ENCODE data around the gene RDH12. TPM values are rescaled to one million over a fixed set of nuclear protein-coding genes. Genes with fewer than 3 reads are reported as not detected.

The RDH12 gene
- total RNA-seq, 2 experiments from 2014 or later: not detected

- TF ChIP-seq CTCF (IDR thresholded peaks at IDR 0.05): no peak
- H3K4me1 Mint-ChIP-seq (ENCODE audit: low read depth): peaks cover 22% of the 10 kb centered on the region
- peaks cover 20% of the 10 kb centered on the region for H3K36me3 Mint-ChIP-seq (ENCODE audit: low read depth)
- H3K27ac Mint-ChIP-seq: peak within 1 kb of the TSS; percentile 84
- intact Hi-C loops (cut with micrococcal nuclease): no loop called here
- ChIA-PET CTCF (interaction anchor here (0.6 to 2.1 kb wide), 13 partner anchors 12 to 148 kb away, joined by 3 to 9 read pairs (median 4); partner anchors contain the start of gene PIGH), POLR2A (interaction anchor here (0.6 to 4.4 kb wide), 6 partner anchors 16 to 181 kb away, joined by 3 to 30 read pairs (median 3); partner anchors contain the start of gene RDH11)
- ATAC-seq (peak; percentile 96), DNase-seq (peak; percentile 79)
- H3K27me3 Mint-ChIP-seq: no peaks in the 10 kb centered on the region
- H3K9me3 Mint-ChIP-seq: no peaks in the 10 kb centered on the region
- H3K4me3 Mint-ChIP-seq: peak within 1 kb of the TSS; percentile 83
Observed at GRCh38 chr14:67674480-67675218, 27.0 kb upstream of the RDH12 start, which contains the start of gene VTI1B. Gene VTI1B, minus strand, starts transcription at chr14:67674632. Its CDS starts 143 bp downstream, at chr14:67674489.

GRCh38 chr14:67675219-67675582 is 26.5 kb upstream of the RDH12 start:
- peak overlapping the region; percentile 83 for H3K4me3 Mint-ChIP-seq
- DNase-seq (no peak), ATAC-seq (no peak)
- peaks cover 26% of the 10 kb centered on the region for H3K4me1 Mint-ChIP-seq (ENCODE audit: low read depth)
- no peak for TF ChIP-seq CTCF (IDR thresholded peaks at IDR 0.05)
- peak overlapping the region; percentile 84 for H3K27ac Mint-ChIP-seq
- H3K27me3 Mint-ChIP-seq: no peaks in the 10 kb centered on the region
- intact Hi-C loops (cut with micrococcal nuclease): no loop called here
- POLR2A ChIA-PET: interaction anchor here (1.1 to 4.4 kb wide), 3 partner anchors 16 to 25 kb away, joined by 3 to 30 read pairs (median 5); partner anchors contain the start of gene RDH11
- no peaks in the 10 kb centered on the region for H3K9me3 Mint-ChIP-seq
- H3K36me3 Mint-ChIP-seq (ENCODE audit: low read depth): peaks cover 20% of the 10 kb centered on the region
- CTCF ChIA-PET: interaction anchor here (0.6 to 1.2 kb wide), 5 partner anchors 29 to 148 kb away, joined by 3 to 4 read pairs (median 3); partner anchors contain the start of gene PIGH

- peaks cover 44% of the 10 kb centered on the region for H3K36me3 Mint-ChIP-seq (ENCODE audit: low read depth)
- no peaks in the 10 kb centered on the region for H3K9me3 Mint-ChIP-seq
- no peak overlapping the region for H3K27ac Mint-ChIP-seq
- ATAC-seq (no peak), DNase-seq (no peak)
- ChIA-PET CTCF (interaction anchor here (1.7 kb wide), 1 partner anchor 26 kb away, joined by 5 read pairs; no protein-coding TSS in a partner anchor), POLR2A (no interaction called here)
- no peaks in the 10 kb centered on the region for H3K27me3 Mint-ChIP-seq
- intact Hi-C loops (cut with micrococcal nuclease): no loop called here
- no peak for TF ChIP-seq CTCF (IDR thresholded peaks at IDR 0.05)
- no peak overlapping the region for H3K4me3 Mint-ChIP-seq
- H3K4me1 Mint-ChIP-seq (ENCODE audit: low read depth): peaks cover 26% of the 10 kb centered on the region
Observed at GRCh38 chr14:67679006-67679405, 22.7 kb upstream of the RDH12 start.

GRCh38 chr14:67680121-67680602 is 21.5 kb upstream of the RDH12 start:
- H3K27me3 Mint-ChIP-seq: no peaks in the 10 kb centered on the region
- peak overlapping the region; percentile 52 for H3K27ac Mint-ChIP-seq
- intact Hi-C loops (cut with micrococcal nuclease): no loop called here
- peaks cover 33% of the 10 kb centered on the region for H3K4me1 Mint-ChIP-seq (ENCODE audit: low read depth)
- ChIA-PET POLR2A (interaction anchor here (1.0 kb wide), 1 partner anchor 13 kb away, joined by 6 read pairs; no protein-coding TSS in a partner anchor), CTCF (interaction anchor here (0.5 to 1.2 kb wide), 2 partner anchors 20 to 24 kb away, joined by 3 read pairs; no protein-coding TSS in a partner anchor)
- no peak overlapping the region for H3K4me3 Mint-ChIP-seq
- ATAC-seq (peak; percentile 95), DNase-seq (peak; percentile 38)
- H3K36me3 Mint-ChIP-seq (ENCODE audit: low read depth): peaks cover 50% of the 10 kb centered on the region
- TF ChIP-seq CTCF (IDR thresholded peaks at IDR 0.05): no peak
- H3K9me3 Mint-ChIP-seq: no peaks in the 10 kb centered on the region

Measured in activated CD8-positive, alpha-beta T cell treated with anti-CD3 and anti-CD28 coated beads for 36 hours (primary cell).